Measurements from ENCODE around the gene CALN1.
"Not testable (repeated sequence)": the region's sequence is repeated elsewhere in the genome, so short reads cannot be mapped to it uniquely, and the experiment has no call there.

The CALN1 gene

DNA sequence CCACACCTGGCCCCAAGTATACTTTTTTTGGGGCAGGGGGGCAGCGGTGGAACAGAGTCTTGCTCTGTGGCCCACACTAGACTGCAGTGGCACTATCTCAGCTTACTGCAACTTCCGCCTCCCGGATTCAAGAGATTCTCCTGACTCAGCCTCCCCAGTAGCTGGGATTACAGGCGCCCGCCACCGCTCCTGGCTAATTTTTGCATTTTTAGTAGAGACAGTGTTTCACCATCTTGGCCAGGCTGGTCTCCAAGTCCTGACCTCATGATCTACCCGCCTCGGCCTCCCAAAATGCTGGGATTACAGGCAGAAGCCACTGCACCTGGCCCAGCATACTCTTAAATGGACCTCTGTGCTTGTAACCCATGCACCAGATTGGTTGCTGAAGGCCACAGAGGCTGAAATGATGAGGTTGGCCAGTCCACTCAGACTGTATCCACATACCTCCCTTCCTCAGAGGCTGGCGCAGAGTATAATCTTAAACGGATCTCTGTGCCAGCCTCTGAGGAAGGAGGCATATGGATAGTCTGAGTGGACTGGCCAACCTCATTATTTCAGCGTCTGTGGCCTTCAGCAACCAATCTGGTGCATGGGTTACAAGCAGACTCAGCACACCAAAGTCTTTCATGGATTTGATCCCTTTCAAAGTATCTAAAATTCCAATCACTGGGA lies 3.0 kb downstream of the CALN1 start:
- DNase-seq (ENCODE audit: low read depth in 2 of 2), result no peak

DNA sequence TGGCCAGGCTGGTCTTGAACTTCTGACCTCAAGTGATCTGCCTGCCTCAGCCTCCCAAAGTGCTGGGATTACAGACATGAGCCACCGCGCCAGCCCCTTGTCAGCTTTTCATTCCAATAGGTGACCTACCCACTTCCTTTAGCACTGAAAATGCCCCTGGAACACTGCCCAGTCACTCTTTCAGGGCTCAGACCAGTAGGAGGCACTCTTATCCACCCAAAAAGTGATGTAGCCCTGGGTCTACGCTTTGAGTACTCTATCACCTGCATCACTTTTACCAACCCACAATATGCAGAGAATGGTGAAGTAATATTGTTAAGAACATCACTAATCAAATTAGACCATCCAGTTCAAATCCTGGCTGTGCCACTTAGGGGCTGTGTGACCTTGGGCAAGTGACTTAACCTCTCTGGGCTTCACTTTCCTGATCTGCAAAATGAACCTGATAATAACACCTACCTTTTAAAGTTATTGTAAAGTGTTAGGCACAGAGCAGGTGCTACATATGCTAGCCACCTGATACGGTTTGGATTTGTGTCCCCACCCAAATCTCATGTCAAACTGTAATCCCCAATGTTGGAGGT lies 5.2 kb downstream of the CALN1 start:
- no peak for DNase-seq (ENCODE audit: low read depth in 2 of 2)

DNA sequence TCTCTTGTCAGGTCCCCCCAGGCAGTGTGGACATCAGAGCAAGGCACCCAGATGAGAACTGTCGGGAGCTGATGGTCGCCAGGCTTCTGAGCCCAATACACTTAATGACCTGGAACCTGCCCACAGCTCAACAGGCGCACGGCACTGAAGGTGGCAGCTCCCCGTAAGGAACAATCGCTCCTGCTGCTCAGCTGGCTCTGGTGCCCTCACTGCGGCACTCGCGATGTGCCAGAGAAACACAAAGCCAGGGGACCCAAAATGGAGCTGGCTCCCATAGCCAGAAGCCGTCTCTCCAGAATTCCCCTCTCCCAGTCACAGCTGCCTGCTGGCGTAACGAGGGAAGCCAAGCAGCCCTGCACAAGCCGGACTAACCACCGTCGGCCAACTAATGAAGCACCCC lies 6.3 kb downstream of the CALN1 start:
- no peak for DNase-seq (ENCODE audit: low read depth in 2 of 2)

DNA sequence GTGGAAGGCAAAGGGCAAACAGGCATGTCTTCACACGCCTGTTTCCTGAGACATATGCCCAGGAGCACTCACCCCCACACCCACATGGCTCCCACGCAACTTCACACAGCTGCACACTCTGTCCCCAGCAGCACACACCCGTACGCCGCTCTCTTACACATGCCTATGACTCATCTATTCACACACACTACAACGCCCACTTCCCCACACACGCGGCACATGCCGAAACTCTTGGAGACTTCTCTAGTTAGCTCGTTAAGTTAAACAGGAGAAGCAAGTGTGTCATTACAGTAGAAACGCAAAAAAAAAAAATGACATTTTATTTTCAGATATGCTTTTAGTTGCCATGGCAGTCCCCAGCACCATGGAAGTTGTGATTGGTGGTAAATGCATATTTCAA lies 6.7 kb downstream of the CALN1 start:
- no peak for DNase-seq (ENCODE audit: low read depth in 2 of 2)

DNA sequence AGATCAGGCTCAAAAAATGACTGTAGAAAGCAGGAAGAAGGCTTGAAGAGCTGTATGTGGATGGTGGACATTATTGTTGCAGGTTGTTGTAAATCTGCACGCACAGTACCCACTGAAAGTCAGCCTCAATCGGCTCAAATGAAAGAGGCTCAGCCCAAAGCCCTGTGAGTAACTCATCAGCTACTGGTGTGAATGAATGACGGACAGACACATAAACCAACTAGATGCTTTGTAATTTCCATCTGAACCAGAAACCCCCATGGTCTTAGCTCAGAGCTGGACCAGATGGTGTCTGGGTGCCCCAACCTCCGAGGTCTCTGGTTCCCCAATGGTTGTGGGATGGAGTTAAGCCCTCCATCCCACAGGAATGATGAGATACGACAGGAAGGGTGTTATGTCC lies 7.4 kb downstream of the CALN1 start:
- DNase-seq (ENCODE audit: low read depth in 2 of 2), result no peak

DNA sequence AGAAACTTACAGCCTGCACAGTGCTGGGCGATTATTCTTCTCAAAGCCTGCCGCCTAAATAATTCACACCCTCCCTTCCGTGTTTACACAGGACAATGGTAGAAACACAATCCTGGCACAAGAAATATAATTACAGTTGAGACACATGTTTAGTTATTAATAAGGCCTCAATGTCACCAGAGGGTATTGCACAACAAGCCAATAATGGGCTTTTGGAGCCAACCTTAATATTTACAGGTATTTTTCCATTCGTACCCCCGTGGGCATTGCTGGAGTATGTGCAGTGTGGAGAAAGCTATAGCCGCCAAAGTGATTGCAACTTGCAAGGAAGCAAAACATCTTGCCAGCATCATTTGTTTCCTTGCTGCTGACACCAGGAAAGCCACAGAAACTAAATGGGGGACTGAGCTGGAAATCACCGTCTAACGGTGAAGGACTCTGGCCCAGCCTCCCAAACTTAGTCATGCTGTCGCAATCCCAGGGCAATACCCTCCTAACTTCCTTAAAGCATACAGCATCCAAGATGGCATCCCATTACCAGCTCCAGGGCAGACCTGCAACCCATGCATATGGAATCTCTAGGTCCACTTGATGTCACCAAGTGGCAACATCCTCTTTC lies 8.6 kb downstream of the CALN1 start:
- DNase-seq (ENCODE audit: low read depth in 2 of 2), result no peak

DNA sequence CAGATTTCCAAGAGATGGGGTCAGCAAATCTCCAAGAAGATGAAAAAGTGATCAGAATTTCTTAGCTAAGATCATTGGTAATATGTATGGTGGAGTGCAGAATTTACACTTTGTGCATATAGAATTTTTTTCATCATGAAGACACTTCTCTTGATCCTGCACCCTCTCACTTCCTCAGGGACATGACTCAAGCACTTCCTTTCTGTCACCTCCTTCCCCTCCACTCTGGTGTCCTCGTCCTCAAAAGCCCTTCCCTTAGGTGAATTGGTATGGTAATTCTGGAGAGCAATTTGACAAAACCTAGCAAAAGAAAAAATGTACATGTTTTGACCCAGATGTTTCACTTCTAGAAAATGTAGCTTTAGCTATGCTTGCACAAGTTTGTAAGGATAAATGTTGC lies 18.1 kb downstream of the CALN1 start:
- DNase-seq (ENCODE audit: low read depth in 2 of 2), result no peak

DNA sequence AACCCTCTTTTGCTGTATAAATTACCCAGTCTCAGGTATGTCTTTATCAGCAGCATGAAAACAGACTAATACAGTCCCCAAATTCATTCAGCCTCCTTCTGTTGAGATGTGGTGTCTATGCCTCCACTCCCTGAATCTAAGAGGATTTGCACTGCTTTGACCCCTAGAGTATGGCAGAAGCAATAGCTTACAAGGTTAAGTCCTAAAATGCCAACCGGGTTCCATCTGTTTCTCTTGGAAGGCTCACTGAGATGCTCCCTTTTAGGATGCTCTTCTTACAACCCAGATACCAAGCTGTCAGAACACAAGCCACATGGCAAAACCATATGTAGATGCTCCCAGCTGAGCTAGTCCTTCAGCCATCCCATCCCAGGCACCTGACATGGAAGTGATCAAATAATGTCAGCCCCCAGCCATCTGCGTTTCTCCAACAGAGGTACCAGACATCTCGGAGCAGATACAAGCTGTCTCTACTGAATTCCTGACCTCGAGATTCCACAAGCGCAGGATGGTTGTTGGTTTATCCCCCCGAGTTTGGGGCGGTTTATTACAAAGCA lies 20.2 kb downstream of the CALN1 start:
- DNase-seq (ENCODE audit: low read depth in 2 of 2), result no peak

DNA sequence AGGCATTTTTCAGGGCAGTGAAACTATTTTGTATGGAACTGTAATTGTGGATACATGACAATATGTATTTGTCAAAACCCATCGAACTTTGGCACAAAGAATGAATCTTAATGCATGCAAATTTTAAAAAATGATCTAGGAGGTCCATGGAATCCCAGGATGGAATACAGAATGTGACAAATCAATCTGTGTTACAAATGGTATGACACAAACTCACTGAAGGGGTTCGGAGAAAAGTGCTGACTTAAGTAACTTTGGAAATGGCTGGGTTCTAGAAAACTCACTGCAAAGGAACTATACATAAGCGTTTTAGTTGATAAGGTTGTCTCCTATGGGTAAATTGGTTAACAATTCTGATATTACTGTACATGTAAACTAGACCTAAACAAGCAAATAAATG lies 26.0 kb downstream of the CALN1 start:
- DNase-seq (ENCODE audit: low read depth in 2 of 2), result no peak

DNA sequence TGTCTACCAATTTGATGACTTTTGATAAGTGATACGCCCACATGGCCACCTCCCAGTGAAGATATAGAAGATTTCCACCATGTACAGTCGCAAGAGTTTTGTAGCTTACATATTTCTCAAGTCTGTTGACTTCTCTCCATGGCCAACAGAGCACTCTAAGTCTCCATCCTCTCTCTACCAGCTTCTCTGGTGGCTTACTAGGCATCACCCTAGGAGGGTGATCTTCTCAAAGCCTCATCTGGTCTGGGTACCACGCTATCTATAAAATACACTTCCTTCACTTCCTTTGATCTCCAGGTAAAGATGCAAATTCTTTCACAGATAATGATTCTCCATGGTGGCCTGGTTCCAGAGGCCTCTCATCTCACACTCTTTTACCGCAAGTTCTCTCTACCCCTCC lies 49.9 kb downstream of the CALN1 start:
- no peak for DNase-seq (ENCODE audit: low read depth in 2 of 2)

DNA sequence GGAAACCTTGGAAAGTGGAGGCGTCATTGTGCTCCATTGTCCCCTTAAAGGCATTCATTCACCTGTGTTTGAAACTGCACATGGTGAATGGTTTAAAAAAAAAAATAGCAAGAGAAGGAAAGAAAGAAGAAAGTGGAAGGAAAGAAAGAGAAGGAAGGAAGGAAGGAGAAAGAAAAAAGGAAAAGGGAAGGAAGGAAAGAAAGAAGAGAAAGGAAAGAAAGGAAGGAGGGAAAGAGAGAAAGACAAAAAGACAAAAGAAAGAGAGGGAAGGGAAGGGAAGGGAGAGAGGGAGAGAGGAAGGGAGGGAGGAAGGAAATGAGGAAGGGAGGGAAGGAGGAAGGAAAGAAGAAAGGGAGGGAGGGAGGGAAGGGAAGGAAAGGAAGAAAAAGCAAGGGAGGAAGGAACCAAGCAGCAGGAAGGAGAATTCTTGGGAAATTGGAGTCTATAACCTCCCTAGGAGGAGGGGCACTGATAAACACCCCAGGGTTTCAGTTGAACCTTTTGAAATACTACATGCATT lies 66.9 kb downstream of the CALN1 start:
- DNase-seq (ENCODE audit: low read depth in 2 of 2), result no peak

DNA sequence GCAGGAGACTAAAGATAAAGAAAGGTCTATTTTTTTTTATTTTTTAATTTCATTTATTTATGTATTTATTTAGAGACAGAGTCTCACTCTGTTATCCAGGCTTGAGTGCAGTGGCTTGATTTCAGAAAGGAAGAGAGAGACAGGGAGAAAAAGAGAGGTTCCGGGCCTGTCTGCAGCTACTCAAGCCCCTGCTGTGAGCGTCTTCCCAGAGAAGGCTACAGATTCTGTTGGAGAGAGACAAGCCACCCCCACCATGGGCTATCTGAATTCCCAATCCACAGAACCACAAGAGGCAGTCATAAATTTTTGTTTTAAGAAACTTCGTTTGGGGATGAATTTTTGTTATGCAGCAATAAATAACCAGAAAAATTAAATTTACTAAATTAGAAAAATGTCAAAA lies 68.1 kb downstream of the CALN1 start:
- no peak for DNase-seq (ENCODE audit: low read depth in 2 of 2)

DNA sequence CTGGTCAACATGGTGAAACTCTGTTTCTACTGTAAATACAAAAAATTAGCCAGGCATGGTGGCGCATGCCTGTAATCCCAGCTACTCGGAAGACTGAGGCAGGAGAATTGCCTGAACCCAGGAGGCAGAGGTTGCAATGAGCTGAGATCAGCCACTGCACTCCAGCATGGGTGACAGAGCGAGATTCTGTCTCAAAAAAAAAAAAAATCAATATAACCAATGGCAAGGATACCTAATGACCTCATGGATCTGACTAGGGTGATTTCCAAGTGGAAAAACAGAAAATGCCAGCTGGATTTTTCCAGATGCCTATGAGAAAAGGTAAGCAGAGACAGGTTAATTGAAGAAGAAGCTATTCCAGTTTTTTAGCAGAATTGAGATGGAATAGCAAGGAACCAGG lies 68.8 kb downstream of the CALN1 start:
- DNase-seq (ENCODE audit: low read depth in 2 of 2), result not testable (repeated sequence)

DNA sequence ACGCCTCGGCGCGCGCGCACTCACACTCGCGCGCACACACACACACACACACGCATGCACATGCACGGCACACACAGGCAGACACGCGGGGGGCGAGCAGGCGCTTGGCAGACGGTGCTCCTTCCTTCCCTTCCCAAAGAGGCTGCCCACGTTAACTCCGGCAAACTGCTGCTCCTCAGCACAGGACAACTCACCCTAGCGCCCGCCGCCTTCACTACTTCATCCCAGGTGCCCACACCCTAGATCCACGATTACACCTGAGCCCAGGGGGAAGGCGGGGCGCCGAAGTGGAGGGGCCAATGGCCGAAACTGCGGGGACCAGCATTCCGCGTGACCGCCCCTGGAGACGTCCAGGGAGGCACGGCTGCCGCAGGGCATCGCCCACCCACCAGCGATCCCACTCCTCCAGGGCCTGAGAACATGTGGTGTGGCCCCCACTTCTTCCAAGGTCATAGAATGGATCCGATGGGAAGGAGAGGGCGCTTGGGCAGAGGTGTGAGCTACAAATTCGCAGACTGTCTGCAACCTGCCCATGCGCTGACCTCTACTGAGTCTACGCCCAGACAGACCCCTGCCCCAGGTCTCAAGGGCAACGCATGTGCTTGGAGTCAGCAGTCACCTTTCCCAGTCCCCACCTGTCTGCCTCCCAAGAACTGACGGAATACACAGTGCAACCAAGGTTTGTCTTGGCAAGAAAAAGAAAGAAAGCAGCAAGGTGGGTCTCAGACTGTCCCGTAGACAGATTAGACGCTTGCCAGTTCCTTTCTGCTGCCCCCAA lies 74.6 kb downstream of the CALN1 start:
- DNase-seq (ENCODE audit: low read depth in 2 of 2), result no peak

DNA sequence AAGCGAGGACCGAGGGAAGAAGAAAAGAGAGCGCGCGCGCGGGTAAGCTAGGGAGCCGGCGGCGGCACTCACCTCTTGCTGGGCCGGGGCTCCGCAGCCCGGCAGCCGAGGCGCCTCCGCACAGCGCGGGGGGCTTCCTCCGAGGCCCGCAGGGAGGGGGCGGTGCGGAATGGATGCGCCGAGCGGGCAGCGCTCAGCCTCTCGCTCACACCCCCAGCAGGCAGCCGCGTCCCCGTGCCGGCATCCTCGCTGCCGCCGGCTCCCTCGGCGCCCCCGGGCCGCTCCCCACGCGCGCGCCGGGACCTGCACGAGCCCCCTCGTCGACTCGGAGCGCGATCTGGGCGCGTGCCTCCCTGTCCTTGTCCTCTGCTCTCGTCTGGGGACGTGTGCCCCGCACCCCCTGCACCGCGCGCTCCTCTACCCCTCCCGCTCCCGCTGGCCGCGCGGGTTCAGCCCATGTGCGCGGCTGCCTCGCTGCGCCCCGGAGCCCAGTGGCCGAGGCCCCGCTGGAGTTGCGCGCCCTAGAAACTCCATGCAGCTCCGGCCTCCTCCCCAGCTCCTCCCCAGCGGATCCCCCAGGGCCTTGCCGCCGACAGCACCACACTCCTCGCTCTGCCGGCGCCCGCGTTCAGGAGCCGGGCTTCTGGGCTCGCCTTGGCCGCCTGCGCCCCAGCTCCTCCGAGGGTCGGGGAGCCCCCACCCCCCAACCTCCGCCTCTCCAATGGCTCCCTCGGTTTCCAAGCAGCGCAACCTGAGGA lies 75.3 kb downstream of the CALN1 start:
- DNase-seq (ENCODE audit: low read depth in 2 of 2), result no peak

DNA sequence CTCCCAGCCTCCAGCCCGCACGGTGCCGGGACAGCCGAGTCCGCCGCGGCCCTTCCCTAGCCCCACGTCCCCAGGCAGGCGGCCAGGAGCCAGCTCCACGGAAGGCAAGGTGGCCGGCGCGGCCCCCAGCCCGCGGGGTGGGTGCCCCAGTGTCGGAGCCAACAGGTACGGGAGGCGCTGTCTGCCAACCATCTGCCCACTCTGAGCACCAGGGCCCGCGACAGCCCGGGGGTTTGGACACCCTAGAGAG lies 75.8 kb downstream of the CALN1 start:
- DNase-seq (ENCODE audit: low read depth in 2 of 2), result no peak

DNA sequence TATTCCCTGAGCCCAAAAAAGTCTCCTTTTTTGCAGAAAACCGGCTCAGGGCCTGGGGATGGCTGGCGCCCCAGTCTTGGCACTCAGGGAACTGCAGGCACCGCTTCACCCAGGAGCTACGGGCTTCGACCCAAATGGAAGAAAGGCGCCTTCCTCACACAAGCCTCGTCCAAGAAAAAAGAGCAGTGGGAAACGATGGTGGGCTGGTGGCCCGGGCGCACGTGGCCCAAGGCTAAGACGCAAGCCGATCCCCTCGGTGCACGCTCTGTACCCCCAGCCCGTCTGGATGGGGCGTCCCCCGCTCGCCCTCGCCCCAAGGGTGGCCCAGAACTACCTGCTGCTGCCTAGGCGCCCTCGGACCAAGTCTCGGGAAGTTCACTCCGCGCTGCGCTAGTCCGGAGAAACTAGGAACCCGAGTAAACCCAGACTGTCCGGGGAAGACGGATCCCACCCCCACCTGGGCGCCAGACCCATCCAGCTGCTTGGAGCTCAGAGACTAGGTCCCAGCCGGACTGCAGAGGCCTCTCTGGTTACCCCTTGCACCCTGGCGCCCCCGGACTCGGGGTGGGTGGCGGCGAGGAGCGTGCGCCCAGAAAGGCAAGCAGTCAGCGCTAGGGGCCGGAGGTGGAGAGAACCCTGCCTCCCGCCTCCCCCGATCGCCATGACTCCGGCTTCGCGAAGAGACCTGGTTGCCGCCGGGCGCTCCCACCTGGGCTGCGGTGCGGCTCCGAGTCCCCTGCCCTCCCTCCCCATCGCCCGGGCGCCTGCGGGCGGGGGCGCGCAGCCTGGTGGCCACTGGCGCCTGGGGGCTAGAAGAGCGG lies 76.4 kb downstream of the CALN1 start:
- no peak for DNase-seq (ENCODE audit: low read depth in 2 of 2)

DNA sequence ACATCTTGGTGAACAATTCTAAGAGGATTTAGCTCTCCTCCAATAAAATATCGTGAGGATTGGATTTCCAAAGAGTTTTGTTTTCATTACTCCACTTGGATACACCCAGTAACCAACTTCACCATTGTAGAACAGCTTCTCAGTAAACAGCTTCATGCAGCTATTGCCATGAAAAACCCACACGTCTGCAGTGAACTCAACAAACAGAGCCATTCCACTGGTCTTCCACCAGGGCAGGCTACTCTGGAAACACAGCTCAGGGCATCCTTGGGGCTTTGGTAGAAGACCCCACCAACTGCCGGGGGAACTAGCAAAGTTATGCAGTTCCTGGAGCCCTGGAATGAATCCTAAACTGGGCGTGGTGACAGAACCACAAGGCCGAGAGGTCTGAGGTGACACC lies 77.4 kb downstream of the CALN1 start:
- DNase-seq (ENCODE audit: low read depth in 2 of 2), result no peak

DNA sequence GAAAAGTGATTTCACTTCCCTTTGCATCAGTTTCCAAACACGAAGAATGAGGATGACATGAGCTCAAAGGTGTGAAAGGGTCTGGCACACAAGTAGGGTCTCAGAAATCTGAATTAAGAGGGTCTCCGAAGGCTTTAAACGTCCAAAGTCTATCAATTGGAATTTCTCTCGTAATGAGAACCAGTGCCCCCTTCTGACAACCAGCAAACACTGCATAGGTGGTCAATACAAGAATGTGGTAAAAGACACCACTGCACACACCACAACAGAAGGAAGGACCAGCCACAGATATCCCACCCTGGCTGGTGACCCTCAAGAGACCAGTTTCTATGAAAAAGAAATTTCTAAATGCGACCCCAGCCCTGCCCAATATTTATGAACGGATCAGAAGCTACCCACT lies 78.1 kb downstream of the CALN1 start:
- DNase-seq (ENCODE audit: low read depth in 2 of 2), result no peak

DNA sequence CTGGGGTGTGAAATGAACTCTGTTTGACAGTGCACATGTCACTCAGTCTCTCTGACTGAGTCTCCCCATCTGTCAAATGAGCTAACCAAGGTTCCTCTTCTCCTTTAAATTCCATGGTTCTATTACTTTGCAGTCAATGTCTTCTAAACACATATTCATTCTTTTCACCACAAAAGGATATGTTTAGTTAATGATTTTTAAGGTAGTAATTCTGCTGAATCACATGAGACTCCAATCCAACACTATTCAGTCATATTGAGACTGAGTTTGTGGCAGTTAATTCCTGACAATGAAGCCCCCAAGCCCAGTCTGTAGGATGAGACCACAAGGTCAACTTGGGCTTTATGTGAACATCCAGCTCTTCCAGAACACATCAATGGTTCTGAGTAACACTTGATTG lies 85.3 kb downstream of the CALN1 start:
- no peak for DNase-seq (ENCODE audit: low read depth in 2 of 2)

DNA sequence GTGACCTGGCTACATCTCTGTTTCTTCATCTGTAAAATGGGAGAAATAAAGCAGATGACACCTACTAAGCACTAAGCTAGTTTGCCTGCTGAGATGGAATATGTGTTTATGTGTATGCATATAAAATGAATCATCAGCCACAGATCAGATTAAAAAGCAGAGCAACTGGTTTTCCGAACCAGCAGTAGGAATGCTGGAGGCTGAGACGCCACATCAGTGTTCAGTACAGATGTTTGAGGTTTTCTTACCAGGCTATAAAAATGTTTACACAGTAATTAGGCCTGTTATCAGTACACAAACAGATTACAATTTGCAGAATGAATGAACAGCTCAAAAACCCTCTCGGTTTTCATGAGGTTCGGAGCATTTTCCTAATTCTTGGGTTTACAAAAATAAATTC lies 85.8 kb downstream of the CALN1 start:
- DNase-seq (ENCODE audit: low read depth in 2 of 2), result no peak
